ENCODE results near the gene CNN1.

Gene CNN1

DNA sequence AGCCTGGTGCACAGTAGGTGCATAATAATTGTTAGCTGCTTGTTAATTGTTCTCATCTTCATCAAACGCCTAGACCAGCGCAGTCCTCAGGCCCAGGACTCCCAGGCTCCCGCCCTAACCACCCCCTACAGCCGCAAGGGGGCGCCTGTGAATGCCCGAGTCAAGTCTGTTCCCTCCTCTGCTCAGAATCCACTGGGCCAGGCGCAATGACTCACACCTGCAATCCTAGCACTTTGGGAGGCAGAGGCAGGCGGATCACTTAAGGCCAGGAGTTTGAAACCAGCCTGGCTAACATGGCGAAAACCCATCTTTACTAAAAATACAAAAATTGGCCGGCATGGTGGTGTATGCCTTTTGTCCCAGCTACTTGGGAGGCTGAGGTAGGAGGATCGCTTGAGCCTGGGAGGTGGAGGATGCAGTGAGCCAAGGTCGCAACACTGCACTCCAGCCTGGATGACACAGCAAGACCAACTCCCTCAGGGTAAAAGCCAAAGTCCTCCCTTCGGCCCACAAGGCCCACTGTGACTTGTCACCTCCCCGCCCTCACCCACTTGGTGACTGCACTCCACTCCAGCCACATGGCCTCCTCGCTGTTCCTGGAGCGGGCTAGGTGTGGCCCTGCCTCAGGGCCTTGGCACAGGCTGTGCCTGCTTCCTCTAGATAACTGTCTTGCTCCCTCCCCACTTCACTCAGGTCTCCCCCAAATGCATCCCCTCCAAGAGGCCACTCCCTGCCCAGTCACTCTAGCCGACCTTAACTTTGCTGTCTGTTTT is 42.1 kb upstream of the CNN1 start:
- no peaks in the 10 kb centered on the region for H3K4me1 Mint-ChIP-seq
- H3K36me3 Mint-ChIP-seq (ENCODE audit: low read depth), result peaks cover 7% of the 10 kb centered on the region
- no peak overlapping the region for H3K4me3 Mint-ChIP-seq
- TF ChIP-seq, protein P1, sequence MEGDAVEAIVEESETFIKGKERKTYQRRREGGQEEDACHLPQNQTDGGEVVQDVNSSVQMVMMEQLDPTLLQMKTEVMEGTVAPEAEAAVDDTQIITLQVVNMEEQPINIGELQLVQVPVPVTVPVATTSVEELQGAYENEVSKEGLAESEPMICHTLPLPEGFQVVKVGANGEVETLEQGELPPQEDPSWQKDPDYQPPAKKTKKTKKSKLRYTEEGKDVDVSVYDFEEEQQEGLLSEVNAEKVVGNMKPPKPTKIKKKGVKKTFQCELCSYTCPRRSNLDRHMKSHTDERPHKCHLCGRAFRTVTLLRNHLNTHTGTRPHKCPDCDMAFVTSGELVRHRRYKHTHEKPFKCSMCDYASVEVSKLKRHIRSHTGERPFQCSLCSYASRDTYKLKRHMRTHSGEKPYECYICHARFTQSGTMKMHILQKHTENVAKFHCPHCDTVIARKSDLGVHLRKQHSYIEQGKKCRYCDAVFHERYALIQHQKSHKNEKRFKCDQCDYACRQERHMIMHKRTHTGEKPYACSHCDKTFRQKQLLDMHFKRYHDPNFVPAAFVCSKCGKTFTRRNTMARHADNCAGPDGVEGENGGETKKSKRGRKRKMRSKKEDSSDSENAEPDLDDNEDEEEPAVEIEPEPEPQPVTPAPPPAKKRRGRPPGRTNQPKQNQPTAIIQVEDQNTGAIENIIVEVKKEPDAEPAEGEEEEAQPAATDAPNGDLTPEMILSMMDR (IDR thresholded peaks at IDR 0.05; ENCODE audit: unreplicated experiment in 3 of 3), result peak; percentile 54 to 62 (median 57)
- no peaks in the 10 kb centered on the region for H3K27me3 Mint-ChIP-seq (ENCODE audit: low read depth)
- no peak overlapping the region for H3K27ac Mint-ChIP-seq
- no peaks in the 10 kb centered on the region for H3K9me3 Mint-ChIP-seq

DNA sequence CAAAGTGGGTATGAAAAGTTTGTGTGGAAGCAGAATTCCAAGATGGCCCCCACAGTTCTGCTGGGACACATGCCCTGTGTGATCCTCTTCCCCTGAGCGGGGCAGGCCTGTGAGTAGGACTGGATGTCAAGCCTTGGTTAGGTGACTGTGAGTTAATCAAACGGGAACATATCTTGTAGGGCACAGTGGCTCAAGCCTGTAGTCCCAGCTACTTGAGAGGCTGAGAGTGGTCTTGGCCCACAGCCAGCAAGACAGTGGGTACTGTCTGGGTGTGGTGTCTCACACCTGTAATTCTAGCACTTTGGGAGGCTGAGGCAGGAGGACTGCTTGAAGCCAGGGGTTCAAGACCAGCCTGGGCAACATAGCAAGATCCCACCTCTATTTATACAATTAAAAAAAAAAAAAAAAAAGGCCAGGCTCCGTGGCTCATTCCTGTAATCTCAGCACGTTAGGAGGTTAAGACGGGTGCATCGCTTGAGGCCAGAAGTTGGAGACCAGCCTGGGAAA is 39.4 kb upstream of the CNN1 start:
- Mint-ChIP-seq H3K36me3 (ENCODE audit: low read depth) (peaks cover 8% of the 10 kb centered on the region), H3K4me1 (no peaks in the 10 kb centered on the region), H3K27ac (no peak overlapping the region), H3K4me3 (no peak overlapping the region), H3K27me3 (ENCODE audit: low read depth) (no peaks in the 10 kb centered on the region), H3K9me3 (no peaks in the 10 kb centered on the region)
- TF ChIP-seq, protein P1 (IDR thresholded peaks at IDR 0.05; ENCODE audit: unreplicated experiment in 3 of 3), result no peak

DNA sequence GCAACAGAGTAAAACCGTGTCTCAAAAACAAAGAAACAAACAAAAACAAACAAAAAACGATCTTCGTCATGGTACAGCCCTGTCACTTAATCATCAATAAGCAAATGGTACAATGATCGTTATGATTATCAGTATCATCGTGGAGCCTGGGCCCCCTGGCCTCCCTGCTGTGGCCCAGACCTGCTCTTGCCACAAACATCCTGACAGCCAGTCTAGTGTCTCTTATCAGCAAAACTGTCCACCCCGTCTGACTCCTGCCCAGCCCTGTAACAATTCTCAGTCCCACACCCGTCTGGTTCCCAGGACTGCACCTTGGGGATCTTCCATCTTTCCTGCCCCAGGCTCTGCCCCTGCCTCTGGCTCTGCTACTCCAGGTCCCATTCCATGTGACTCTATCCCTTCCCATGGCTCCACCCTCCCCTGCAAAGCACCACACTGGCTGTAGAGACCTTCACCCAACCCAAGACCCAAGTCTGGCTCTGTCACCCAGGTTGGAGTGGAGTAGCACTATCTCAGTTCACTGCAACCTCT is 38.7 kb upstream of the CNN1 start:
- peaks cover 8% of the 10 kb centered on the region for H3K36me3 Mint-ChIP-seq (ENCODE audit: low read depth)
- no peak overlapping the region for H3K4me3 Mint-ChIP-seq
- H3K9me3 Mint-ChIP-seq, result no peaks in the 10 kb centered on the region
- TF ChIP-seq, protein P1 (IDR thresholded peaks at IDR 0.05; ENCODE audit: unreplicated experiment in 3 of 3), result no peak
- H3K27ac Mint-ChIP-seq, result no peak overlapping the region
- peaks cover 4% of the 10 kb centered on the region for H3K4me1 Mint-ChIP-seq
- H3K27me3 Mint-ChIP-seq (ENCODE audit: low read depth), result no peaks in the 10 kb centered on the region

DNA sequence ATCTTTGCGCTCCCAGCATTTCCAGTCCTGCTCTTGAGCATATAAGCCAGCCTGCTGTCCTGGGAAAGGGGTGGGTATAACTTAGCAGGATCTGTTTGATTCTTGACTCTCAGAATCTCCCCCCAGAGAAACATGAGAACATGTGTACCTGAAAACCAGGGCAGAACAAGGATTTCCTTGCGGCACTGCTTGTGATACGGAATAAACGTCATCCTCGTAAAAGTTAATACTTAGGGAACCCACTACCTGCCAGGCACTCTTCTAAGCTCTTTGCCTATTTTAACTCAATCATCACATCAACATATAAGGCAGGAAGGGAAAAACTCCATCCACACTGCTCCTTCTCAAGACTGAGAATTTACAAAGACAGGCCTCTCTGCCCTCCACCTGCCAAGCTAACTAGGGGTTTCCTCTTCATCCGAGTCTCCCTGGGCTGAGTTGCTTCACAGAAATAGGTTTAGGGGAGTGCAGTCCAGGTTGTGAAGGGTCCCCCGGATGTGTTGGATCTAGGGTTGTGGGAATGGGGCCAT is 34.1 kb upstream of the CNN1 start:
- no peaks in the 10 kb centered on the region for H3K9me3 Mint-ChIP-seq
- peak overlapping the region; percentile 74 to 86 (median 76) for H3K27ac Mint-ChIP-seq
- TF ChIP-seq, protein P1 (IDR thresholded peaks at IDR 0.05; ENCODE audit: unreplicated experiment in 3 of 3), result no peak
- H3K27me3 Mint-ChIP-seq (ENCODE audit: low read depth), result no peaks in the 10 kb centered on the region
- peak overlapping the region; percentile 86 to 89 (median 88) for H3K4me3 Mint-ChIP-seq
- peaks cover 9% of the 10 kb centered on the region for H3K4me1 Mint-ChIP-seq
- H3K36me3 Mint-ChIP-seq (ENCODE audit: low read depth), result peaks cover 8% of the 10 kb centered on the region

DNA sequence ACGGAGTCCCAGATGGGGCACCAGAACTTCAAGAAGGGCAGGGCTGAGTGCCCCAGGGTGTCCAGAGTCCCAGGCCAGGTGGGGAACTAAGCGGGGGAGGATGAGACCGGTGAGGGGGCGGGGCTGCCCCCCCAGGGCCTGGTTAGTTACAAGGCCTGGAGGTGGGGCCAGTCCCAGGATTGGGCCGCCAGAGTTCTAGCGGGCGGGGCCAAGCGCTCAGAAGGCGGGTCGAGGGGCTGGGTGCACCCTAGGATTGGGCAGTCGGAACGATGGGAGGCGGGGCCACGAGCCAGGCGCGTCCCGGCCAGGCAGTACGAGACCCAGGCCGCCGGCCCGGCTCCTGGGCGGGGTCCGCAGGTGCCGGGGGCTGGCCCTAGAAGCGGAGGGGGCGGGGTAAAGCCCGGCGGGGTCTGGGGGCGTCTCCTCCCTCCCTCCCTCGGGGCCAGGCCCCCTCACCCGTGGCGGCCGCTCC is 33.6 kb upstream of the CNN1 start:
- H3K4me3 Mint-ChIP-seq, result peak overlapping the region; percentile 86 to 89 (median 88)
- peaks cover 8% of the 10 kb centered on the region for H3K36me3 Mint-ChIP-seq (ENCODE audit: low read depth)
- no peaks in the 10 kb centered on the region for H3K27me3 Mint-ChIP-seq (ENCODE audit: low read depth)
- TF ChIP-seq, protein P1 (IDR thresholded peaks at IDR 0.05; ENCODE audit: unreplicated experiment in 3 of 3), result no peak
- no peaks in the 10 kb centered on the region for H3K9me3 Mint-ChIP-seq
- H3K27ac Mint-ChIP-seq, result peak overlapping the region; percentile 74 to 86 (median 76)
- H3K4me1 Mint-ChIP-seq, result peaks cover 9% of the 10 kb centered on the region
